Activated naive CD8-positive, alpha-beta T cell (primary cell): ENCODE data around the gene ANKRD44.
A peak's percentile ranks its signal among the peaks of the same experiment; 100 is the strongest.

ENCODE experiments used
- H3K27ac Mint-ChIP-seq: one replicate; pipeline ENCODE4 v1.8.0; 2021; ENCODE audit warnings: mixed read lengths
- H3K27me3 Mint-ChIP-seq: one replicate; pipeline ENCODE4 v1.8.0; 2021; ENCODE audit warnings: mixed read lengths
- H3K36me3 Mint-ChIP-seq: one replicate; pipeline ENCODE4 v1.8.0; 2021; ENCODE audit warnings: mixed read lengths
- H3K4me1 Mint-ChIP-seq: one replicate; pipeline ENCODE4 v1.8.0; 2021; ENCODE audit warnings: low read depth, mixed read lengths
- H3K4me3 Mint-ChIP-seq: one replicate; pipeline ENCODE4 v1.8.0; 2021; ENCODE audit warnings: mild to moderate bottlenecking, mixed read lengths
- H3K9me3 Mint-ChIP-seq: one replicate; pipeline ENCODE4 v1.8.0; 2021; ENCODE audit warnings: low read depth, mixed read lengths

Gene ANKRD44

DNA sequence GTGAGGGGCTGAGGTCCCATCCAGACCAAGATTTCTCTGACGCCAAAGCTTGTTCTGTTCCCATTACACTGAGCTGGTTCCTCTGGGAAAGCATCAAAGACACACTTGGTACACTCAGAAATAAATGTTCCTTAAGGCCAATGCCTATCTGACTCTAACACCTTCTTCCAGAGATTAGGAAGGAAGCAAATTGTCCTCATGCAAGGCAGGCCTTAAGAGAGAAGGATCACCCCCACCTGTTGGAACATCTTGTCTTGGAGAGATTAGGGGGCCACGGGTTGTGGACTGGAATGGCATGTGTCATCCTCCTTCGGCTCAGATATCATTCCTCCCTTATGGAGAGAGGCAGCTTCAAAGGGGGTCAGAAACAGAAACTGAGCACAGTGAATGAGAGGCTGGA lies 100.2 kb downstream of the ANKRD44 start:
- peak overlapping the region; percentile 82 for H3K4me3 Mint-ChIP-seq
- H3K4me1 Mint-ChIP-seq = peaks cover 99% of the 10 kb centered on the region
- no peaks in the 10 kb centered on the region for H3K9me3 Mint-ChIP-seq
- no peaks in the 10 kb centered on the region for H3K36me3 Mint-ChIP-seq
- peak overlapping the region; percentile 98 for H3K27ac Mint-ChIP-seq
- no peaks in the 10 kb centered on the region for H3K27me3 Mint-ChIP-seq

GRCh38 chr2:197209742-197210408 lies 100.7 kb downstream of the ANKRD44 start:
- Mint-ChIP-seq H3K36me3 (no peaks in the 10 kb centered on the region), H3K4me1 (peaks cover 99% of the 10 kb centered on the region), H3K4me3 (peak overlapping the region; percentile 82), H3K27ac (peak overlapping the region; percentile 98), H3K9me3 (no peaks in the 10 kb centered on the region), H3K27me3 (no peaks in the 10 kb centered on the region)

DNA sequence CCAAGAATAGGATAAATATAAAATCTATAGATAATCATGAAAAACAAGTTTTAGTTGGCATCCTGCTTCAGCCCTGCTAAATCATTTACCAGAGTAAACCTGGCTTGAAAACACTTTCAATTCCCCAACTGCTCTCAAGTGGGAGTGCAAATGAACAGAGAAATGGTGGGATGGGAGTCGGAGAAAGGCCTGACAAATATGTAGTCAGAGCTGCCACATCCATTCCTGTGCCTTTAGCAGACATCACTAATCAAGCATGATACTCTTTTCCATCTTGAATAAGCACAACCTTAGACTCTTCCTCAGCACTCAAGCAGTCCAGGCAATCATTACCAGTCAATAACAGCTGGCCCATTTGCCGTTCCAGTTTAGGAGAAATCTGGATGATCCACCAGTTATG lies 101.3 kb downstream of the ANKRD44 start:
- Mint-ChIP-seq H3K4me1 (peaks cover 99% of the 10 kb centered on the region), H3K36me3 (no peaks in the 10 kb centered on the region), H3K27me3 (no peaks in the 10 kb centered on the region), H3K4me3 (peak overlapping the region; percentile 82), H3K9me3 (no peaks in the 10 kb centered on the region), H3K27ac (peak overlapping the region; percentile 98)

DNA sequence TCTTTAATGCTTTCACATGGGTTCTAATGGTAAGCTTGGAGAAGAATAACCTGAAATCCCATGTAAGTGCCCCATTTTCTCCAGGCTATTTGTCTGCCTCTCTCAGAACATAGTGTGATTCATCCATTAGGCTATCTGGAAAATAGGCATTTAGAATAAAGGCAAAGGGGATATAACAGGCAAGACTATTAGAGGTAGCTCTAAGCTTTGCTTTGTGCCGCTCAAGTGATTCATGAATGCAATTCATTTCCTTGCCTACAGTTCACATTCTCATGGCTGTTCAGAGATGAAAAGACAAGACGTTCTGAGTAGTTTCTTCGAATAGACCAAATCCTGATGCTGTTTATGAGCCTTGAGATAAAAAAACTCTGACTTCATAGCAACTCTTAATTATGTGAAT lies 101.7 kb downstream of the ANKRD44 start:
- Mint-ChIP-seq H3K27ac (peak overlapping the region; percentile 98), H3K27me3 (no peaks in the 10 kb centered on the region), H3K36me3 (no peaks in the 10 kb centered on the region), H3K4me3 (peak overlapping the region; percentile 82), H3K4me1 (peaks cover 95% of the 10 kb centered on the region), H3K9me3 (no peaks in the 10 kb centered on the region)

DNA sequence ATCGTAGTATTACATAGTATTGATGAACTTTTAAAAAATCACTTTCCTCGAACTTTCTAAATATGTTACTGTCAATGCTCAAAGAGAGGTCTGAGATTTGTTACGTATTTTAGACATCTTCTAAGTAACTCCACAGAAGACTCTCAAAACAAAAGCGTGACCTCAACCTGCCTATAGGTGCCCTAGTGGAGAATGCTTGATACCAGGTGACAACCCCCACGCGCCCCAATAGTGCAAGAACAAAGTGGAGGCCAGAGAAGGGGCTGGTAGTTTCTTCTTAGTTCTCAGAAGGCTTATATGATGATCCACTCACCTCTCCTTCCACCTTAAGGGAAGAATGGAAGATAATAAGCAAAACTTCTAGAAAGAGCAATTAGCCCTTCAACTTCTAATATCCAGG lies 102.6 kb downstream of the ANKRD44 start:
- Mint-ChIP-seq H3K9me3 (no peaks in the 10 kb centered on the region), H3K36me3 (peaks cover 6% of the 10 kb centered on the region), H3K27me3 (no peaks in the 10 kb centered on the region), H3K4me1 (peaks cover 95% of the 10 kb centered on the region), H3K4me3 (peak overlapping the region; percentile 76), H3K27ac (peak overlapping the region; percentile 98)

GRCh38 chr2:197207598-197207997 lies 103.0 kb downstream of the ANKRD44 start:
- Mint-ChIP-seq H3K4me3 (peak overlapping the region; percentile 76), H3K36me3 (peaks cover 7% of the 10 kb centered on the region), H3K27me3 (no peaks in the 10 kb centered on the region), H3K4me1 (peaks cover 95% of the 10 kb centered on the region), H3K9me3 (no peaks in the 10 kb centered on the region), H3K27ac (peak overlapping the region; percentile 98)

GRCh38 chr2:197207106-197207505 lies 103.5 kb downstream of the ANKRD44 start:
- Mint-ChIP-seq H3K4me3 (peak overlapping the region; percentile 76), H3K27me3 (no peaks in the 10 kb centered on the region), H3K9me3 (no peaks in the 10 kb centered on the region), H3K36me3 (peaks cover 10% of the 10 kb centered on the region), H3K27ac (peak overlapping the region; percentile 98), H3K4me1 (peaks cover 93% of the 10 kb centered on the region)

DNA sequence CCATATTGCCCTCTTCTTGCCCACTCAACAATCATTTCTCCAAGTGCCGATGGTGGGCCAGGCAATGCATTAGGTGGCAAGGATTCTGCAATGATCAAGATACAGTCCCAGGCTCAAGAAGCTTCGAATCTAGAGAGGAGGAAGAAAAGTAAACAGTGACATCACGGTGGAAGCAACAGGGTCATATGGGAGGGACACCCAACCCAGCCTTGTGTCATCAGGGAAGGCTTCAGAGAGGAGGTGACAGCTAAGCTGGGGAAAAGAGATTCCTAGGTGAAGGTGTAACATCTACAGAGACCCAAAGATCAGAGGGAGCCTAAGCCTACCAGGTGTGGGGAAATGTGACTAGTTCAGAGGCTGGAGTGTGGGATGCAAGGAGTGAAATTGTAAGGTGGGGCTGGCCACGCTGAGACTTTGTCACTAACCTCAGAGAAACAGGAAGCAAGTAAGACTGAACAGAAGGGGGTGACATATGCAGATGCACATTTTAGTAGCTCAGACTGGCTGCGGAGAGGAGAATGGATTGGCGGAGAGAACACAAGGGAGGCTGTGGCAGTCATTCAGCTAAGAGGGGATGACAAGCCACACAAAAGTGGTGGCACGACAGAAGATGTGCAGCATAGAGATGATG lies 104.9 kb downstream of the ANKRD44 start:
- Mint-ChIP-seq H3K36me3 (peaks cover 15% of the 10 kb centered on the region), H3K4me1 (peaks cover 93% of the 10 kb centered on the region), H3K9me3 (no peaks in the 10 kb centered on the region), H3K27me3 (no peaks in the 10 kb centered on the region), H3K4me3 (peak overlapping the region; percentile 76), H3K27ac (peak overlapping the region; percentile 98)

- H3K9me3 Mint-ChIP-seq = no peaks in the 10 kb centered on the region
- peaks cover 93% of the 10 kb centered on the region for H3K4me1 Mint-ChIP-seq
- peak overlapping the region; percentile 98 for H3K27ac Mint-ChIP-seq
- peaks cover 15% of the 10 kb centered on the region for H3K36me3 Mint-ChIP-seq
- no peaks in the 10 kb centered on the region for H3K27me3 Mint-ChIP-seq
- H3K4me3 Mint-ChIP-seq = peak overlapping the region; percentile 76
Measured at GRCh38 chr2:197204519-197205250, 105.9 kb downstream of the ANKRD44 start.

- Mint-ChIP-seq H3K27ac (peak overlapping the region; percentile 91), H3K4me1 (peaks cover 91% of the 10 kb centered on the region)
Measured at GRCh38 chr2:197201874-197202273, 108.7 kb downstream of the ANKRD44 start.

GRCh38 chr2:197200762-197201058 lies 109.9 kb downstream of the ANKRD44 start:
- Mint-ChIP-seq H3K36me3 (peaks cover 18% of the 10 kb centered on the region), H3K9me3 (no peaks in the 10 kb centered on the region), H3K27me3 (no peaks in the 10 kb centered on the region), H3K27ac (peak overlapping the region; percentile 92), H3K4me3 (peak overlapping the region; percentile 85), H3K4me1 (peaks cover 91% of the 10 kb centered on the region)

More at GRCh38 chr2:197201874-197202273, 108.7 kb downstream of the ANKRD44 start:
- H3K27me3 Mint-ChIP-seq = no peaks in the 10 kb centered on the region
- H3K4me3 Mint-ChIP-seq = peak overlapping the region; percentile 63
- H3K36me3 Mint-ChIP-seq = peaks cover 18% of the 10 kb centered on the region
- H3K9me3 Mint-ChIP-seq = no peaks in the 10 kb centered on the region

DNA sequence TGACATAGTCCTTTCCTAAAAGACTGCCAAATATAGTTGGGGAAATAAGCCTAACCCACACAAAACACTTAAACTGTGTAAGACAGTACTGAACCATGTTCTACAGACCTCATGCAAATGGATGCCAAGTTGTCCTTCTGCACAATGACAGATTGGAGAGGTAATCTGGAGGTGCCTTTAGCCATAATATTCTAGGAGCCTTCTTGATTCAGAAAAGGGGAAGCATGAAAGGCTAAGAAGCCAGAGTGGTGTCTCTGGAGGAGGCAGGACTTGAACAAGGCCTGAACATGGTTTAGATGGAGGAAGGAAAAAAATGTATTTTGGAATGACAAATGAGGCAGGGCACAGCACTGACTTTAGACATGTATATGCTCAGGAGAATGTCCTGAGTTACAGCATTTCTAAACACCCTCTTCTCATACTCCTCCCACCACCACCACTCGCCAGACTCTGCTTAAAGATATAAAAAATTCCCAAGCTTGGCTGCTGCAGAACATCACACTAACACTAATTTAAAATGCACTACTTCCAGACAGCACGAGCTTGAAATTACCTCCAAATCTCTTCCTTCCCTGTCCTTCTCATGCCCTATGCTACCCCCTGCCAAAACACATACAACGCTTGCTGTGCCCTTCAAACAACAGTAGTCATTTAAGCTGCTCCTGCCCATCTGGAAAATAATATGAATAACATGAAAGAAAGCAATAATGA lies 110.4 kb downstream of the ANKRD44 start:
- H3K27ac Mint-ChIP-seq = peak overlapping the region; percentile 92
- peaks cover 18% of the 10 kb centered on the region for H3K36me3 Mint-ChIP-seq
- peak overlapping the region; percentile 85 for H3K4me3 Mint-ChIP-seq

GRCh38 chr2:197198890-197199289 lies 111.7 kb downstream of the ANKRD44 start:
- Mint-ChIP-seq H3K27ac (peak overlapping the region; percentile 98), H3K4me1 (peaks cover 93% of the 10 kb centered on the region), H3K4me3 (peak overlapping the region; percentile 85), H3K36me3 (peaks cover 20% of the 10 kb centered on the region), H3K27me3 (no peaks in the 10 kb centered on the region), H3K9me3 (no peaks in the 10 kb centered on the region)

More for the DNA sequence above, 110.4 kb downstream of the ANKRD44 start:
- no peaks in the 10 kb centered on the region for H3K9me3 Mint-ChIP-seq
- H3K4me1 Mint-ChIP-seq = peaks cover 91% of the 10 kb centered on the region
- H3K27me3 Mint-ChIP-seq = no peaks in the 10 kb centered on the region

DNA sequence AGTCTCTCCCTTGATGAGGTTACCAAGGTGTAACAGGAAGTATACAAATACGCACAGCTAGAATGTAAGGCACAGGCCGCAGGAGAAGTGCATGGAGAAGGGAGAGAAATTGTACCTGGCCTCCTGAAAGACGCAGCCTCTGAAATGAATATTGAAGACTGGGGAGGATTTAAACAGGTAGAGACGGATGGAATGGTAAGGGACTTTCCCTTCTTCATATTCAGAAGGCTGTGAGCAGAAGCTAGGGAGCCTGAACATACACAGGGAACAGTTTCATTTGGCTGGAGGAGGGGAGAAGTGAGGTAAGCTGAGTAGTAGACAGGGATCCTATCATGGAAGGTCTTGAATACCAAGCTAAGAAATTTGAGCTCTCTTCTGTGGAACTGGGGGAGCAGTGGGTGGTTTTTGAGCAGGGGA lies 112.7 kb downstream of the ANKRD44 start:
- peaks cover 89% of the 10 kb centered on the region for H3K4me1 Mint-ChIP-seq
- peaks cover 13% of the 10 kb centered on the region for H3K36me3 Mint-ChIP-seq
- H3K4me3 Mint-ChIP-seq = peak overlapping the region; percentile 85

More for the DNA sequence above, 112.7 kb downstream of the ANKRD44 start:
- Mint-ChIP-seq H3K9me3 (no peaks in the 10 kb centered on the region), H3K27ac (peak overlapping the region; percentile 98), H3K27me3 (no peaks in the 10 kb centered on the region)
